ENCODE data around the gene ACTR2. TPM values are rescaled to one million over a fixed set of nuclear protein-coding genes. Genes with fewer than 3 reads are reported as not detected.

ACTR2 gene
- total RNA-seq, 1 experiment from 2014 or later = 160 TPM

DNA sequence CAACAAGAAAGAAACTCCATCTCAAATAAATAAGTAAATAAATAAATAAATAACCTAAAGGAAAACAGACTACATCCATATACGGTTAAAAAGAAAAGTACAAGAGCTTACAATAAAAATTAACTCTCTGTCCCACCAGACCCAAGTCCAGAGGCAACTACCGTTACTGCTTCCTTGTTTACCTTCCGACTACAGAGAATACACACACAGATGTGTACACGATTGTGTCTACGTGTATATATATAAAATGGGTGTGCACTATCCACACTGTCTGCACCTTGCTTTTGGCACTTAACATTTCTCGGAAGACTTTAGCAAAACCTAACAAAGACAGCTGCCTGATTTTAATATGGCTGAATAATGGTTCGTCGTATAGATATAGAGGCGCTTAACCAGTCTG lies 69.9 kb downstream of the ACTR2 start (continued):
- TF ChIP-seq, protein P1, sequence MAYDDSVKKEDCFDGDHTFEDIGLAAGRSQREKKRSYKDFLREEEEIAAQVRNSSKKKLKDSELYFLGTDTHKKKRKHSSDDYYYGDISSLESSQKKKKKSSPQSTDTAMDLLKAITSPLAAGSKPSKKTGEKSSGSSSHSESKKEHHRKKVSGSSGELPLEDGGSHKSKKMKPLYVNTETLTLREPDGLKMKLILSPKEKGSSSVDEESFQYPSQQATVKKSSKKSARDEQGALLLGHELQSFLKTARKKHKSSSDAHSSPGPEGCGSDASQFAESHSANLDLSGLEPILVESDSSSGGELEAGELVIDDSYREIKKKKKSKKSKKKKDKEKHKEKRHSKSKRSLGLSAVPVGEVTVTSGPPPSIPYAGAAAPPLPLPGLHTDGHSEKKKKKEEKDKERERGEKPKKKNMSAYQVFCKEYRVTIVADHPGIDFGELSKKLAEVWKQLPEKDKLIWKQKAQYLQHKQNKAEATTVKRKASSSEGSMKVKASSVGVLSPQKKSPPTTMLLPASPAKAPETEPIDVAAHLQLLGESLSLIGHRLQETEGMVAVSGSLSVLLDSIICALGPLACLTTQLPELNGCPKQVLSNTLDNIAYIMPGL (CRISPR knock-in tag; IDR thresholded peaks at IDR 0.05) = no peak
- TF ChIP-seq, protein P2, sequence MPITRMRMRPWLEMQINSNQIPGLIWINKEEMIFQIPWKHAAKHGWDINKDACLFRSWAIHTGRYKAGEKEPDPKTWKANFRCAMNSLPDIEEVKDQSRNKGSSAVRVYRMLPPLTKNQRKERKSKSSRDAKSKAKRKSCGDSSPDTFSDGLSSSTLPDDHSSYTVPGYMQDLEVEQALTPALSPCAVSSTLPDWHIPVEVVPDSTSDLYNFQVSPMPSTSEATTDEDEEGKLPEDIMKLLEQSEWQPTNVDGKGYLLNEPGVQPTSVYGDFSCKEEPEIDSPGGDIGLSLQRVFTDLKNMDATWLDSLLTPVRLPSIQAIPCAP (CRISPR knock-in tag; IDR thresholded peaks at IDR 0.05) = no peak
- no peak for TF ChIP-seq ZNF219 (CRISPR knock-in tag; IDR thresholded peaks at IDR 0.05; ENCODE audit: borderline replicate concordance)
- no peak for TF ChIP-seq CREB1 (CRISPR knock-in tag; IDR thresholded peaks at IDR 0.05)

DNA sequence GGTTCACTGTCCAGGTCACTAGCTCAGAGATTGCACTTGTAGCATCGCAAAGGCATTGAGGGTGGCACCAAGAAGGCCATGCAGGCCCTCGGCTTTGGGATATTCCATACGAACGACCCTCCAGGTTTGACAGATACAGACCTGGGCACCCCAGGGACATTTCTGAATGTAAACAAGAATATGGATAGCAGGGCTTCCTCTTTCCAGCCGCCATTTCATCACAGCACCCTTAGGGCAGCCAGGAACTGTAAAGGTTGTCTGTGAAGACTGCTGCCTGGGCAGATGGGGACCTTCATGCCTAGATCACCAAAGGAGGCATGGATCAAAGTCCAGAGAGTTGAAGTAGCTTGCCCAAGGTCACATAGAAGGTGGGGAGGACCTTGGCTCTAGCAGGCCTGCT lies 70.5 kb downstream of the ACTR2 start:
- Mint-ChIP-seq H3K9me3 (no peaks in the 10 kb centered on the region), H3K27ac (no peak overlapping the region), H3K4me1 (peaks cover 36% of the 10 kb centered on the region), H3K4me3 (no peak overlapping the region), H3K27me3 (ENCODE audit: low read depth) (peaks cover 6% of the 10 kb centered on the region; the same call in 1 of the 2 replicates), H3K36me3 (no peaks in the 10 kb centered on the region)
- ATAC-seq = no peak
- no peak for DNase-seq (ENCODE audit: low spot score)
- TF ChIP-seq, protein P3, sequence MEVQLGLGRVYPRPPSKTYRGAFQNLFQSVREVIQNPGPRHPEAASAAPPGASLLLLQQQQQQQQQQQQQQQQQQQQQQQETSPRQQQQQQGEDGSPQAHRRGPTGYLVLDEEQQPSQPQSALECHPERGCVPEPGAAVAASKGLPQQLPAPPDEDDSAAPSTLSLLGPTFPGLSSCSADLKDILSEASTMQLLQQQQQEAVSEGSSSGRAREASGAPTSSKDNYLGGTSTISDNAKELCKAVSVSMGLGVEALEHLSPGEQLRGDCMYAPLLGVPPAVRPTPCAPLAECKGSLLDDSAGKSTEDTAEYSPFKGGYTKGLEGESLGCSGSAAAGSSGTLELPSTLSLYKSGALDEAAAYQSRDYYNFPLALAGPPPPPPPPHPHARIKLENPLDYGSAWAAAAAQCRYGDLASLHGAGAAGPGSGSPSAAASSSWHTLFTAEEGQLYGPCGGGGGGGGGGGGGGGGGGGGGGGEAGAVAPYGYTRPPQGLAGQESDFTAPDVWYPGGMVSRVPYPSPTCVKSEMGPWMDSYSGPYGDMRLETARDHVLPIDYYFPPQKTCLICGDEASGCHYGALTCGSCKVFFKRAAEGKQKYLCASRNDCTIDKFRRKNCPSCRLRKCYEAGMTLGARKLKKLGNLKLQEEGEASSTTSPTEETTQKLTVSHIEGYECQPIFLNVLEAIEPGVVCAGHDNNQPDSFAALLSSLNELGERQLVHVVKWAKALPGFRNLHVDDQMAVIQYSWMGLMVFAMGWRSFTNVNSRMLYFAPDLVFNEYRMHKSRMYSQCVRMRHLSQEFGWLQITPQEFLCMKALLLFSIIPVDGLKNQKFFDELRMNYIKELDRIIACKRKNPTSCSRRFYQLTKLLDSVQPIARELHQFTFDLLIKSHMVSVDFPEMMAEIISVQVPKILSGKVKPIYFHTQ (CRISPR knock-in tag; IDR thresholded peaks at IDR 0.05) = no peak
- TF ChIP-seq FOXJ3 (CRISPR knock-in tag; IDR thresholded peaks at IDR 0.05; ENCODE audit: borderline replicate concordance) = no peak
- TF ChIP-seq, protein P4, sequence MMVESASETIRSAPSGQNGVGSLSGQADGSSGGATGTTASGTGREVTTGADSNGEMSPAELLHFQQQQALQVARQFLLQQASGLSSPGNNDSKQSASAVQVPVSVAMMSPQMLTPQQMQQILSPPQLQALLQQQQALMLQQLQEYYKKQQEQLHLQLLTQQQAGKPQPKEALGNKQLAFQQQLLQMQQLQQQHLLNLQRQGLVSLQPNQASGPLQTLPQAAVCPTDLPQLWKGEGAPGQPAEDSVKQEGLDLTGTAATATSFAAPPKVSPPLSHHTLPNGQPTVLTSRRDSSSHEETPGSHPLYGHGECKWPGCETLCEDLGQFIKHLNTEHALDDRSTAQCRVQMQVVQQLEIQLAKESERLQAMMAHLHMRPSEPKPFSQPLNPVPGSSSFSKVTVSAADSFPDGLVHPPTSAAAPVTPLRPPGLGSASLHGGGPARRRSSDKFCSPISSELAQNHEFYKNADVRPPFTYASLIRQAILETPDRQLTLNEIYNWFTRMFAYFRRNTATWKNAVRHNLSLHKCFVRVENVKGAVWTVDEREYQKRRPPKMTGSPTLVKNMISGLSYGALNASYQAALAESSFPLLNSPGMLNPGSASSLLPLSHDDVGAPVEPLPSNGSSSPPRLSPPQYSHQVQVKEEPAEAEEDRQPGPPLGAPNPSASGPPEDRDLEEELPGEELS (CRISPR knock-in tag; IDR thresholded peaks at IDR 0.05) = no peak
- TF ChIP-seq, protein P5, sequence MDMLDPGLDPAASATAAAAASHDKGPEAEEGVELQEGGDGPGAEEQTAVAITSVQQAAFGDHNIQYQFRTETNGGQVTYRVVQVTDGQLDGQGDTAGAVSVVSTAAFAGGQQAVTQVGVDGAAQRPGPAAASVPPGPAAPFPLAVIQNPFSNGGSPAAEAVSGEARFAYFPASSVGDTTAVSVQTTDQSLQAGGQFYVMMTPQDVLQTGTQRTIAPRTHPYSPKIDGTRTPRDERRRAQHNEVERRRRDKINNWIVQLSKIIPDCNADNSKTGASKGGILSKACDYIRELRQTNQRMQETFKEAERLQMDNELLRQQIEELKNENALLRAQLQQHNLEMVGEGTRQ (CRISPR knock-in tag; IDR thresholded peaks at IDR 0.05) = no peak
- TF ChIP-seq, protein P6, sequence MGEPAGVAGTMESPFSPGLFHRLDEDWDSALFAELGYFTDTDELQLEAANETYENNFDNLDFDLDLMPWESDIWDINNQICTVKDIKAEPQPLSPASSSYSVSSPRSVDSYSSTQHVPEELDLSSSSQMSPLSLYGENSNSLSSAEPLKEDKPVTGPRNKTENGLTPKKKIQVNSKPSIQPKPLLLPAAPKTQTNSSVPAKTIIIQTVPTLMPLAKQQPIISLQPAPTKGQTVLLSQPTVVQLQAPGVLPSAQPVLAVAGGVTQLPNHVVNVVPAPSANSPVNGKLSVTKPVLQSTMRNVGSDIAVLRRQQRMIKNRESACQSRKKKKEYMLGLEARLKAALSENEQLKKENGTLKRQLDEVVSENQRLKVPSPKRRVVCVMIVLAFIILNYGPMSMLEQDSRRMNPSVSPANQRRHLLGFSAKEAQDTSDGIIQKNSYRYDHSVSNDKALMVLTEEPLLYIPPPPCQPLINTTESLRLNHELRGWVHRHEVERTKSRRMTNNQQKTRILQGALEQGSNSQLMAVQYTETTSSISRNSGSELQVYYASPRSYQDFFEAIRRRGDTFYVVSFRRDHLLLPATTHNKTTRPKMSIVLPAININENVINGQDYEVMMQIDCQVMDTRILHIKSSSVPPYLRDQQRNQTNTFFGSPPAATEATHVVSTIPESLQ (CRISPR knock-in tag; IDR thresholded peaks at IDR 0.05) = no peak
- CTCF ChIA-PET = no interaction called here
- POLR2A ChIA-PET = no interaction called here

DNA sequence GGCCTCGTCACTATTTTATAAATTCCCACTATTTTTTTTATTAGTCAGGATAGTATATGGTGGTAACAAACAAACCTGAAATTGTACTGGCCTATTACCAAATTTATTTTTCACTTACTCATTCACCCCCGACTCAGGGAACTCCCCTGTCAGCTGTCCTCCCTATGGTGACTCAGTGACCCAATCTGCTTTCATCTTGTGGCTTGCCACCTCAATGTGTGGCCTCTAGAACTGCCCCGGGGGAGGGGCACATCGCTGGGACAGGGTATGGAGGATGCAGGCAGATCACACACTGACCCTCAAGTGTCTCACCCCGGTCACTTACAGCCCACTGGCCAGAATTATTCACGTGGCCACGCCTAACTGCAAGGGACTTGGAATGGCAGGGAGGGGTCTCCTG lies 71.6 kb downstream of the ACTR2 start:
- no peaks in the 10 kb centered on the region for H3K36me3 Mint-ChIP-seq
- peaks cover 6% of the 10 kb centered on the region; the same call in 1 of the 2 replicates for H3K27me3 Mint-ChIP-seq (ENCODE audit: low read depth)
- H3K4me3 Mint-ChIP-seq = no peak overlapping the region
- ChIA-PET POLR2A (no interaction called here), CTCF (interaction anchor here (0.6 to 0.8 kb wide), 2 partner anchors 127 to 273 kb away, joined by 3 to 4 read pairs; no protein-coding TSS in a partner anchor)
- H3K9me3 Mint-ChIP-seq = no peaks in the 10 kb centered on the region
- no peak overlapping the region for H3K27ac Mint-ChIP-seq
- TF ChIP-seq ESRRA (CRISPR knock-in tag; IDR thresholded peaks at IDR 0.05; ENCODE audit: borderline replicate concordance) = no peak
- TF ChIP-seq, protein P7, sequence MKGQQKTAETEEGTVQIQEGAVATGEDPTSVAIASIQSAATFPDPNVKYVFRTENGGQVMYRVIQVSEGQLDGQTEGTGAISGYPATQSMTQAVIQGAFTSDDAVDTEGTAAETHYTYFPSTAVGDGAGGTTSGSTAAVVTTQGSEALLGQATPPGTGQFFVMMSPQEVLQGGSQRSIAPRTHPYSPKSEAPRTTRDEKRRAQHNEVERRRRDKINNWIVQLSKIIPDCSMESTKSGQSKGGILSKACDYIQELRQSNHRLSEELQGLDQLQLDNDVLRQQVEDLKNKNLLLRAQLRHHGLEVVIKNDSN (CRISPR knock-in tag; IDR thresholded peaks at IDR 0.05) = no peak
- TF ChIP-seq, protein P8, sequence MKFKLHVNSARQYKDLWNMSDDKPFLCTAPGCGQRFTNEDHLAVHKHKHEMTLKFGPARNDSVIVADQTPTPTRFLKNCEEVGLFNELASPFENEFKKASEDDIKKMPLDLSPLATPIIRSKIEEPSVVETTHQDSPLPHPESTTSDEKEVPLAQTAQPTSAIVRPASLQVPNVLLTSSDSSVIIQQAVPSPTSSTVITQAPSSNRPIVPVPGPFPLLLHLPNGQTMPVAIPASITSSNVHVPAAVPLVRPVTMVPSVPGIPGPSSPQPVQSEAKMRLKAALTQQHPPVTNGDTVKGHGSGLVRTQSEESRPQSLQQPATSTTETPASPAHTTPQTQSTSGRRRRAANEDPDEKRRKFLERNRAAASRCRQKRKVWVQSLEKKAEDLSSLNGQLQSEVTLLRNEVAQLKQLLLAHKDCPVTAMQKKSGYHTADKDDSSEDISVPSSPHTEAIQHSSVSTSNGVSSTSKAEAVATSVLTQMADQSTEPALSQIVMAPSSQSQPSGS (CRISPR knock-in tag; IDR thresholded peaks at IDR 0.05; ENCODE audit: borderline replicate concordance, low read depth) = no peak
- TF ChIP-seq, protein P9, sequence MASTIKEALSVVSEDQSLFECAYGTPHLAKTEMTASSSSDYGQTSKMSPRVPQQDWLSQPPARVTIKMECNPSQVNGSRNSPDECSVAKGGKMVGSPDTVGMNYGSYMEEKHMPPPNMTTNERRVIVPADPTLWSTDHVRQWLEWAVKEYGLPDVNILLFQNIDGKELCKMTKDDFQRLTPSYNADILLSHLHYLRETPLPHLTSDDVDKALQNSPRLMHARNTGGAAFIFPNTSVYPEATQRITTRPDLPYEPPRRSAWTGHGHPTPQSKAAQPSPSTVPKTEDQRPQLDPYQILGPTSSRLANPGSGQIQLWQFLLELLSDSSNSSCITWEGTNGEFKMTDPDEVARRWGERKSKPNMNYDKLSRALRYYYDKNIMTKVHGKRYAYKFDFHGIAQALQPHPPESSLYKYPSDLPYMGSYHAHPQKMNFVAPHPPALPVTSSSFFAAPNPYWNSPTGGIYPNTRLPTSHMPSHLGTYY (CRISPR knock-in tag; IDR thresholded peaks at IDR 0.05) = no peak
- no peak for TF ChIP-seq ZNF219 (CRISPR knock-in tag; IDR thresholded peaks at IDR 0.05; ENCODE audit: borderline replicate concordance)
- H3K4me1 Mint-ChIP-seq = peaks cover 26% of the 10 kb centered on the region
- no peak for DNase-seq (ENCODE audit: low spot score)
- ATAC-seq = no peak

Data from WTC11 (cell line).